HepG2 (cell line): ENCODE data around the gene SP3. TPM values are rescaled to one million over a fixed set of nuclear protein-coding genes. Genes with fewer than 3 reads are reported as not detected.

Source experiments
- CBX5 ChIP-seq: sonication (generic); formaldehyde crosslinking; IDR thresholded peaks from 2 replicates; pipeline ENCODE4 v1.4.0; 2020; ENCODE audit warnings: missing genetic modification reagents, borderline replicate concordance
- CCDC6 ChIP-seq: sonication (generic); formaldehyde crosslinking; IDR thresholded peaks from 2 replicates; pipeline ENCODE4 v1.8.1; 2022; ENCODE audit warnings: mild to moderate bottlenecking, missing genetic modification reagents, moderate library complexity
- JARID2 ChIP-seq: sonication (generic); formaldehyde crosslinking; IDR thresholded peaks from 2 replicates; pipeline ENCODE4 v1.8.1; 2023; ENCODE audit warnings: missing genetic modification reagents, inconsistent platforms; ENCODE audit not compliant: insufficient replicate concordance
- KDM2A ChIP-seq: sonication (generic); formaldehyde crosslinking; IDR thresholded peaks from 2 replicates; pipeline ENCODE4 v1.4.0; 2020; ENCODE audit warnings: low read depth, missing genetic modification reagents, borderline replicate concordance
- NFRKB ChIP-seq: fragments of 450-650 bp; IDR thresholded peaks from 2 replicates; pipeline ENCODE4 v1.6.1; 2017
- NFYB ChIP-seq: sonication (generic); formaldehyde crosslinking; IDR thresholded peaks from 2 replicates; pipeline ENCODE4 v1.4.0; 2020; ENCODE audit warnings: missing genetic modification reagents
- SETDB1 ChIP-seq: sonication (generic); formaldehyde crosslinking; IDR thresholded peaks from 2 replicates; pipeline ENCODE4 v1.5.1; 2020; ENCODE audit warnings: missing genetic modification reagents, mild to moderate bottlenecking, borderline replicate concordance
- SMC3 ChIP-seq: IDR thresholded peaks from 2 replicates; pipeline ENCODE4 v1.6.1; 2011; ENCODE audit warnings: low read length, improper control_type of control experiment
- TCF12 ChIP-seq, 2 experiments: fragments of 450-650 bp in 1 of 2; sonication (generic) in 1 of 2; formaldehyde crosslinking in 1 of 2; IDR thresholded peaks; 2 replicates each; pipeline versions ENCODE4 v1.6.1 to v1.8.0; 2017 to 2022; ENCODE audit warnings: antibody characterized with exemption in 1 of 2, mild to moderate bottlenecking in 1 of 2, missing genetic modification reagents in 1 of 2, moderate library complexity in 1 of 2
- ZNF737 ChIP-seq: sonication (generic); formaldehyde crosslinking; IDR thresholded peaks from 2 replicates; pipeline ENCODE4 v1.5.0; 2020; ENCODE audit warnings: missing genetic modification reagents, mild to moderate bottlenecking, borderline replicate concordance
- ZNF777 ChIP-seq: sonication (generic); formaldehyde crosslinking; IDR thresholded peaks from 2 replicates; pipeline ENCODE4 v1.4.0; 2020; ENCODE audit warnings: missing genetic modification reagents
- ZNF788 ChIP-seq: sonication (generic); formaldehyde crosslinking; IDR thresholded peaks from 2 replicates; pipeline ENCODE4 v1.5.0; 2020; ENCODE audit warnings: mild to moderate bottlenecking, missing genetic modification reagents, borderline replicate concordance
- polyA plus RNA-seq, 8 experiments: library from polyadenylated mRNA; depleted of rRNA in 3 of 8; stranded (reverse) in 7 of 8; unstranded in 1 of 8; fragments of >200 nt; fragmentation: Illumina TruSeq in 4 of 8; extraction: Trizol in 4 of 8; gene quantifications; 2 replicates each; pipeline versions ENCODE4 v1.2.1 to v1.2.3, GENCODE V29; 2011 to 2016; ENCODE audit warnings: low read depth in 4 of 8, missing spikeins in 1 of 8, mixed read lengths in 1 of 8; ENCODE audit not compliant: insufficient read depth in 1 of 8
- total RNA-seq, 5 experiments: library from RNA; depleted of rRNA; stranded (reverse); fragments of >200 nt; fragmentation: Illumina TruSeq; extraction: Trizol; gene quantifications; 2 replicates each; pipeline ENCODE4 v1.2.3, GENCODE V29; 2016; ENCODE audit warnings: low read depth in 1 of 5
- TF ChIP-seq, protein P1 (sequence below): IDR thresholded peaks from 2 replicates; pipeline ENCODE4 v1.6.1; 2016; ENCODE audit warnings: low read depth, missing genetic modification reagents, missing compliant biosample characterization
- TF ChIP-seq, protein P2 (sequence below): sonication (generic); formaldehyde crosslinking; IDR thresholded peaks from 2 replicates; pipeline ENCODE4 v1.5.1; 2020; ENCODE audit warnings: mild to moderate bottlenecking, missing genetic modification reagents, moderate library complexity
- TF ChIP-seq, protein P3 (sequence below), 2 experiments: sonication (generic) in 1 of 2; formaldehyde crosslinking in 1 of 2; IDR thresholded peaks; 2 replicates each; pipeline versions ENCODE4 v1.5.1 to v1.6.1; 2011 to 2020; ENCODE audit warnings: borderline replicate concordance in 1 of 2, low read depth in 1 of 2, low read length in 1 of 2, mild to moderate bottlenecking in 1 of 2, missing genetic modification reagents in 1 of 2, moderate library complexity in 1 of 2
- TF ChIP-seq, protein P4 (sequence below): sonication (generic); formaldehyde crosslinking; IDR thresholded peaks from 2 replicates; pipeline ENCODE4 v1.5.1; 2020; ENCODE audit warnings: missing genetic modification reagents, mild to moderate bottlenecking, borderline replicate concordance

Gene SP3
- total and polyA plus RNA-seq, 2 of the 13 experiments (the other 11 are each of a cell fraction or from before 2014, with no cell fraction given), result 57.3 to 132 TPM

DNA sequence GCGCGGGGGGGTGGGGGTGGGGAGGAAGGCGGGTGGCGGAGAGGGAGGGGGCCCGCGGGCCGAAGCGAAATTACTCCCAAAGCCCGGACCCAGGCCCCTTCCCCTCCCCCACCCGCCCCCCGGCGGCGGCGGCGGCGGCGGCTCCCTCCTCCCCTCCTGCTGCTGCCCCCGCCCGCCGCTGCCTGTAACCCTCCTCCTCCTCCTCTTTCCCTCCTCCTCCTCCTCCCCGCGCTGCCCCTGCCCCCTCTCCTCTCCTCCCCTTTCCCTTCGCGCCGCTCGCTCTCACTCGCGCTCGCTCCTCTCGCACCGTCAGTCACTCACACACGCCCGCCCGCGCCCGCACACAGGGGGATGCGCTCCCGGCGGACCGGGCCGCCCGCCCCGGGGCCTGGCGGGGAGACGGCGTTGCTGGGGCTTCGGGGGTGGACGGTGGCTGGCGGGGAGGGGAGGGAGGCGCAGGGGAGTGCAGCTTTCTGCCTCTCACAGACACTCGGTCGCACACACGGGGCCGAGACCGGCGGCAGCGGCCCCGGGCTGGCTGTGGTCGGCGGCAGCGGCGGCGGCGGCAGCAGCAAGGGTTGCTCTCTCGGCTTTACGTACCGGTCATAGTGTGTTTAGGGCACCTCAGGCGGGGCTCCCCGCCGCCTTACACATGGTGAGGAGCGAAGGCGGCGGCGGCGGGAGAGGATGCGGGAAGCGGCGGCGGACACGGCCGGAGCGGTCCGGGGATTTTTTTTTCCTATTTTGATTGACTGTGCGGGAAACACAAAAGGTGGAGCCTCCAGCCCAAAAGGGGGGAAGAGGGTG, 405 bp downstream of the SP3 start (continued):
- TF ChIP-seq SETDB1 (CRISPR knock-in tag) (no peak), CBX5 (CRISPR knock-in tag) (no peak), JARID2 (CRISPR knock-in tag) (no peak), CCDC6 (CRISPR knock-in tag) (peak; percentile 7; the same call in 1 of the 2 replicates), KDM2A (CRISPR knock-in tag) (no peak), ZNF777 (CRISPR knock-in tag) (no peak), SMC3 (no peak), NFYB (CRISPR knock-in tag) (no peak), NFRKB (no peak), ZNF788 (peak; percentile 9; the same call in 1 of the 2 replicates), ZNF737 (CRISPR knock-in tag) (no peak), TCF12 (IDR thresholded peaks at IDR 0.05) (no peak), TCF12 (CRISPR knock-in tag; IDR thresholded peaks at IDR 0.05) (peak; percentile 36; the same call in 1 of the 2 replicates)
- TF ChIP-seq, protein P1, sequence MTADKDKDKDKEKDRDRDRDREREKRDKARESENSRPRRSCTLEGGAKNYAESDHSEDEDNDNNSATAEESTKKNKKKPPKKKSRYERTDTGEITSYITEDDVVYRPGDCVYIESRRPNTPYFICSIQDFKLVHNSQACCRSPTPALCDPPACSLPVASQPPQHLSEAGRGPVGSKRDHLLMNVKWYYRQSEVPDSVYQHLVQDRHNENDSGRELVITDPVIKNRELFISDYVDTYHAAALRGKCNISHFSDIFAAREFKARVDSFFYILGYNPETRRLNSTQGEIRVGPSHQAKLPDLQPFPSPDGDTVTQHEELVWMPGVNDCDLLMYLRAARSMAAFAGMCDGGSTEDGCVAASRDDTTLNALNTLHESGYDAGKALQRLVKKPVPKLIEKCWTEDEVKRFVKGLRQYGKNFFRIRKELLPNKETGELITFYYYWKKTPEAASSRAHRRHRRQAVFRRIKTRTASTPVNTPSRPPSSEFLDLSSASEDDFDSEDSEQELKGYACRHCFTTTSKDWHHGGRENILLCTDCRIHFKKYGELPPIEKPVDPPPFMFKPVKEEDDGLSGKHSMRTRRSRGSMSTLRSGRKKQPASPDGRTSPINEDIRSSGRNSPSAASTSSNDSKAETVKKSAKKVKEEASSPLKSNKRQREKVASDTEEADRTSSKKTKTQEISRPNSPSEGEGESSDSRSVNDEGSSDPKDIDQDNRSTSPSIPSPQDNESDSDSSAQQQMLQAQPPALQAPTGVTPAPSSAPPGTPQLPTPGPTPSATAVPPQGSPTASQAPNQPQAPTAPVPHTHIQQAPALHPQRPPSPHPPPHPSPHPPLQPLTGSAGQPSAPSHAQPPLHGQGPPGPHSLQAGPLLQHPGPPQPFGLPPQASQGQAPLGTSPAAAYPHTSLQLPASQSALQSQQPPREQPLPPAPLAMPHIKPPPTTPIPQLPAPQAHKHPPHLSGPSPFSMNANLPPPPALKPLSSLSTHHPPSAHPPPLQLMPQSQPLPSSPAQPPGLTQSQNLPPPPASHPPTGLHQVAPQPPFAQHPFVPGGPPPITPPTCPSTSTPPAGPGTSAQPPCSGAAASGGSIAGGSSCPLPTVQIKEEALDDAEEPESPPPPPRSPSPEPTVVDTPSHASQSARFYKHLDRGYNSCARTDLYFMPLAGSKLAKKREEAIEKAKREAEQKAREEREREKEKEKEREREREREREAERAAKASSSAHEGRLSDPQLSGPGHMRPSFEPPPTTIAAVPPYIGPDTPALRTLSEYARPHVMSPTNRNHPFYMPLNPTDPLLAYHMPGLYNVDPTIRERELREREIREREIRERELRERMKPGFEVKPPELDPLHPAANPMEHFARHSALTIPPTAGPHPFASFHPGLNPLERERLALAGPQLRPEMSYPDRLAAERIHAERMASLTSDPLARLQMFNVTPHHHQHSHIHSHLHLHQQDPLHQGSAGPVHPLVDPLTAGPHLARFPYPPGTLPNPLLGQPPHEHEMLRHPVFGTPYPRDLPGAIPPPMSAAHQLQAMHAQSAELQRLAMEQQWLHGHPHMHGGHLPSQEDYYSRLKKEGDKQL (CRISPR knock-in tag), result peak; percentile 8; the same call in 1 of the 2 replicates
- TF ChIP-seq, protein P2, sequence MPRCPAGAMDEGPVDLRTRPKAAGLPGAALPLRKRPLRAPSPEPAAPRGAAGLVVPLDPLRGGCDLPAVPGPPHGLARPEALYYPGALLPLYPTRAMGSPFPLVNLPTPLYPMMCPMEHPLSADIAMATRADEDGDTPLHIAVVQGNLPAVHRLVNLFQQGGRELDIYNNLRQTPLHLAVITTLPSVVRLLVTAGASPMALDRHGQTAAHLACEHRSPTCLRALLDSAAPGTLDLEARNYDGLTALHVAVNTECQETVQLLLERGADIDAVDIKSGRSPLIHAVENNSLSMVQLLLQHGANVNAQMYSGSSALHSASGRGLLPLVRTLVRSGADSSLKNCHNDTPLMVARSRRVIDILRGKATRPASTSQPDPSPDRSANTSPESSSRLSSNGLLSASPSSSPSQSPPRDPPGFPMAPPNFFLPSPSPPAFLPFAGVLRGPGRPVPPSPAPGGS (CRISPR knock-in tag), result peak; percentile 58; the same call in 1 of the 2 replicates
- TF ChIP-seq, protein P3, sequence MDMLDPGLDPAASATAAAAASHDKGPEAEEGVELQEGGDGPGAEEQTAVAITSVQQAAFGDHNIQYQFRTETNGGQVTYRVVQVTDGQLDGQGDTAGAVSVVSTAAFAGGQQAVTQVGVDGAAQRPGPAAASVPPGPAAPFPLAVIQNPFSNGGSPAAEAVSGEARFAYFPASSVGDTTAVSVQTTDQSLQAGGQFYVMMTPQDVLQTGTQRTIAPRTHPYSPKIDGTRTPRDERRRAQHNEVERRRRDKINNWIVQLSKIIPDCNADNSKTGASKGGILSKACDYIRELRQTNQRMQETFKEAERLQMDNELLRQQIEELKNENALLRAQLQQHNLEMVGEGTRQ (IDR thresholded peaks at IDR 0.05; ENCODE audit: low read depth, low read length), result no peak
- TF ChIP-seq, protein P3 (CRISPR knock-in tag; IDR thresholded peaks at IDR 0.05; ENCODE audit: borderline replicate concordance), result no peak
- TF ChIP-seq, protein P4, sequence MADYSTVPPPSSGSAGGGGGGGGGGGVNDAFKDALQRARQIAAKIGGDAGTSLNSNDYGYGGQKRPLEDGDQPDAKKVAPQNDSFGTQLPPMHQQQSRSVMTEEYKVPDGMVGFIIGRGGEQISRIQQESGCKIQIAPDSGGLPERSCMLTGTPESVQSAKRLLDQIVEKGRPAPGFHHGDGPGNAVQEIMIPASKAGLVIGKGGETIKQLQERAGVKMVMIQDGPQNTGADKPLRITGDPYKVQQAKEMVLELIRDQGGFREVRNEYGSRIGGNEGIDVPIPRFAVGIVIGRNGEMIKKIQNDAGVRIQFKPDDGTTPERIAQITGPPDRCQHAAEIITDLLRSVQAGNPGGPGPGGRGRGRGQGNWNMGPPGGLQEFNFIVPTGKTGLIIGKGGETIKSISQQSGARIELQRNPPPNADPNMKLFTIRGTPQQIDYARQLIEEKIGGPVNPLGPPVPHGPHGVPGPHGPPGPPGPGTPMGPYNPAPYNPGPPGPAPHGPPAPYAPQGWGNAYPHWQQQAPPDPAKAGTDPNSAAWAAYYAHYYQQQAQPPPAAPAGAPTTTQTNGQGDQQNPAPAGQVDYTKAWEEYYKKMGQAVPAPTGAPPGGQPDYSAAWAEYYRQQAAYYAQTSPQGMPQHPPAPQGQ (CRISPR knock-in tag), result no peak
